OCI-LY1 (cell line): ENCODE measurements around the gene TMEM267.

ENCODE experiments used
- EZH2 ChIP-seq: fragments of 200-600 bp; sonication (generic), shearing (Covaris generic); IDR thresholded peaks from 2 replicates; pipeline ENCODE4 v1.8.0; 2017; ENCODE audit warnings: borderline replicate concordance, mixed run types, mild to moderate bottlenecking, antibody characterized with exemption, low read length, moderate library complexity, mixed read lengths
- TF ChIP-seq, protein P1 (sequence below): fragments of 200-600 bp; sonication (generic), shearing (Covaris generic); IDR thresholded peaks from 2 replicates; pipeline ENCODE4 v1.5.1; 2017; ENCODE audit warnings: mild to moderate bottlenecking, antibody characterized with exemption, low read length, moderate library complexity, mixed read lengths

DNA sequence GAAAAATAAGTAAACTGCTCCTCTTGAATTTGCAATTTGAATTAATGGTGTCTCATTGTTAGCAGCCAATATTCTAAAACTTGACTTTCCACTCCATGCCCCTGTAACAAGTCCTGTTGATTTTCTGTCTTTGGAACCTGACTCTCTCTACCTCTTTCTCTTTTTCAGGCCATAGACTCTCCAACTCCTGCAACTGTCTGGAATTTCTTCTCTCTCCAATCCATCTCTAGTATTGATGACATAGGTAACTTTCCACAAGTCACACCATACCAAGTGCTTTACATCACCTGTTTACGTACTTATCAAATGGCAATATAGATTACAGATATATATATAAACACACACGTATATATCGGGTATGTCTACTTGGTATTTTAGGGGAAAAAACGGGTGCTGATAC lies 30.4 kb upstream of the TMEM267 start:
- TF ChIP-seq, protein P1, sequence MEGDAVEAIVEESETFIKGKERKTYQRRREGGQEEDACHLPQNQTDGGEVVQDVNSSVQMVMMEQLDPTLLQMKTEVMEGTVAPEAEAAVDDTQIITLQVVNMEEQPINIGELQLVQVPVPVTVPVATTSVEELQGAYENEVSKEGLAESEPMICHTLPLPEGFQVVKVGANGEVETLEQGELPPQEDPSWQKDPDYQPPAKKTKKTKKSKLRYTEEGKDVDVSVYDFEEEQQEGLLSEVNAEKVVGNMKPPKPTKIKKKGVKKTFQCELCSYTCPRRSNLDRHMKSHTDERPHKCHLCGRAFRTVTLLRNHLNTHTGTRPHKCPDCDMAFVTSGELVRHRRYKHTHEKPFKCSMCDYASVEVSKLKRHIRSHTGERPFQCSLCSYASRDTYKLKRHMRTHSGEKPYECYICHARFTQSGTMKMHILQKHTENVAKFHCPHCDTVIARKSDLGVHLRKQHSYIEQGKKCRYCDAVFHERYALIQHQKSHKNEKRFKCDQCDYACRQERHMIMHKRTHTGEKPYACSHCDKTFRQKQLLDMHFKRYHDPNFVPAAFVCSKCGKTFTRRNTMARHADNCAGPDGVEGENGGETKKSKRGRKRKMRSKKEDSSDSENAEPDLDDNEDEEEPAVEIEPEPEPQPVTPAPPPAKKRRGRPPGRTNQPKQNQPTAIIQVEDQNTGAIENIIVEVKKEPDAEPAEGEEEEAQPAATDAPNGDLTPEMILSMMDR = no peak
- no peak for TF ChIP-seq EZH2
